Esophagus muscularis mucosa (tissue), 4 donors: Measurements from ENCODE around the gene HOXC10. TPM values are rescaled to one million over a fixed set of nuclear protein-coding genes. Genes with fewer than 3 reads are reported as not detected.
A peak's percentile ranks its signal among the peaks of the same experiment; 100 is the strongest.

Source experiments
- DNase-seq: peaks from one replicate; pipeline ENCODE4 v3.0.0-alpha.2; 2017; ENCODE audit errors: extremely low spot score
- H3K27ac ChIP-seq, 4 donors: fragments of 200-600 bp; sonication (generic); replicated peaks in 1 of 4; 1 replicate in 3 of 4; 2 replicates in 1 of 4; pipeline ENCODE4 v1.5.1; 2016 to 2019; ENCODE audit warnings: mild to moderate bottlenecking in 1 of 4
- H3K27me3 ChIP-seq, 4 donors: fragments of 200-600 bp; sonication (generic); one replicate each; pipeline versions ENCODE4 v1.5.1 to v1.6.0; 2016 to 2019
- H3K36me3 ChIP-seq, 4 donors: fragments of 200-600 bp; sonication (generic); one replicate each; pipeline ENCODE4 v1.5.1; 2016 to 2019
- H3K4me1 ChIP-seq, 4 donors: fragments of 200-600 bp; sonication (generic); one replicate each; pipeline ENCODE4 v1.5.1; 2016 to 2019
- H3K4me3 ChIP-seq, 4 donors: fragments of 200-600 bp; sonication (generic); 1 replicate in 2 of 4; 2 replicates in 2 of 4; pipeline ENCODE4 v1.5.1; 2016 to 2019; ENCODE audit warnings: mild to moderate bottlenecking in 4 of 4, moderate library complexity in 1 of 4
- H3K9me3 ChIP-seq, 4 donors: fragments of 200-600 bp; sonication (generic); 1 replicate in 3 of 4; 2 replicates in 1 of 4; pipeline ENCODE4 v1.5.1; 2016 to 2019
- CTCF ChIP-seq, 3 experiments: fragments of 200-600 bp in 2 of 3; fragments of 450-650 bp in 1 of 3; sonication (generic) in 2 of 3; IDR thresholded peaks; one replicate each; pipeline ENCODE4 v1.5.1; 2017 to 2019; ENCODE audit warnings: antibody characterized with exemption in 3 of 3, mild to moderate bottlenecking in 2 of 3, moderate library complexity in 1 of 3
- EP300 ChIP-seq: sonication (generic); formaldehyde crosslinking; IDR thresholded peaks from one replicate; pipeline ENCODE4 v1.6.1; 2017; ENCODE audit warnings: antibody characterized with exemption
- POLR2A ChIP-seq: fragments of 450-650 bp; IDR thresholded peaks from one replicate; pipeline ENCODE4 v1.6.1; 2017; ENCODE audit warnings: antibody characterized with exemption, moderate library complexity, mild to moderate bottlenecking, low read depth
- POLR2AphosphoS5 ChIP-seq, 2 donors: sonication (generic); formaldehyde crosslinking; IDR thresholded peaks; one replicate each; pipeline ENCODE4 v1.6.1; 2017; ENCODE audit warnings: antibody characterized with exemption in 2 of 2
- WGBS: methylation state at CpG from one replicate; pipeline ENCODE4 v1.1.5; 2018; 5-methylcytosine and 5-hydroxymethylcytosine counted together
- intact Hi-C: fragments of 100-400 bp; cut with DNase I; formaldehyde crosslinking; loops from one replicate; pipeline ENCODE4 v1.15.1; 2023
- total RNA-seq, 4 donors: library from RNA; depleted of rRNA; stranded (reverse); fragments of >200 nt; gene quantifications; one replicate each; pipeline versions ENCODE4 v1.1.0 to v1.2.1, GENCODE V29; 2016

The HOXC10 gene
- total RNA-seq, 4 donors from 2014 or later = not detected

- Histone ChIP-seq H3K4me1 (peaks cover 19 to 37% (median 28%) of the 10 kb centered on the region in 4 donors), H3K36me3 (no peaks in the 10 kb centered on the region), H3K27me3 (peaks cover 20 to 100% (median 97%) of the 10 kb centered on the region in 4 donors), H3K27ac (no peak overlapping the region), H3K4me3 (no peak overlapping the region), H3K9me3 (no peaks in the 10 kb centered on the region)
- DNase-seq = no peak
- TF ChIP-seq EP300 (no peak), POLR2A (no peak), POLR2AphosphoS5 (IDR thresholded peaks at IDR 0.05) (no peak), CTCF (IDR thresholded peaks at IDR 0.05) (no peak)
- intact Hi-C loops = no loop called here
- WGBS = 7% methylated on average over 5 of the region's 5 CpGs
These were observed 3.7 kb downstream of the HOXC10 start for GRCh38 chr12:53988541-53989226.

GRCh38 chr12:53989227-53990113, 4.5 kb downstream of the HOXC10 start:
- Histone ChIP-seq H3K27ac (no peak overlapping the region), H3K4me1 (peaks cover 25 to 37% (median 27%) of the 10 kb centered on the region in 4 donors), H3K9me3 (no peaks in the 10 kb centered on the region), H3K36me3 (no peaks in the 10 kb centered on the region), H3K27me3 (peaks cover 16 to 100% (median 97%) of the 10 kb centered on the region in 4 donors), H3K4me3 (no peak overlapping the region)
- intact Hi-C loops = no loop called here
- no peak for DNase-seq
- TF ChIP-seq CTCF (IDR thresholded peaks at IDR 0.05) (peak in 1 of 3 experiments; percentile 17), POLR2AphosphoS5 (IDR thresholded peaks at IDR 0.05) (no peak)
- WGBS = 6% methylated on average over 28 of the region's 28 CpGs

- intact Hi-C loops = no loop called here
- Histone ChIP-seq H3K4me1 (peaks cover 27 to 37% (median 28%) of the 10 kb centered on the region in 4 donors), H3K4me3 (no peak overlapping the region), H3K9me3 (no peaks in the 10 kb centered on the region), H3K27me3 (peaks cover 15 to 100% (median 97%) of the 10 kb centered on the region in 4 donors), H3K27ac (no peak overlapping the region), H3K36me3 (no peaks in the 10 kb centered on the region)
- no peak for DNase-seq
- 7% methylated on average over 20 of the region's 27 CpGs for WGBS
- TF ChIP-seq EP300 = no peak
- no peak for TF ChIP-seq CTCF (IDR thresholded peaks at IDR 0.05)
- TF ChIP-seq POLR2AphosphoS5 (IDR thresholded peaks at IDR 0.05) = no peak
- TF ChIP-seq POLR2A = no peak
These were observed 5.5 kb downstream of the HOXC10 start for GRCh38 chr12:53990311-53991076.

- TF ChIP-seq POLR2AphosphoS5 (IDR thresholded peaks at IDR 0.05) = no peak
- TF ChIP-seq EP300 = no peak
- no peak for TF ChIP-seq CTCF (IDR thresholded peaks at IDR 0.05)
- Histone ChIP-seq H3K27me3 (peaks cover 12 to 100% (median 97%) of the 10 kb centered on the region in 4 donors), H3K36me3 (no peaks in the 10 kb centered on the region), H3K4me3 (no peak overlapping the region), H3K27ac (no peak overlapping the region), H3K9me3 (no peaks in the 10 kb centered on the region), H3K4me1 (peaks cover 27 to 37% (median 28%) of the 10 kb centered on the region in 4 donors)
- 9% methylated on average over 4 of the region's 8 CpGs for WGBS
- intact Hi-C loops = no loop called here
- no peak for DNase-seq
These were observed 6.1 kb downstream of the HOXC10 start for GRCh38 chr12:53991077-53991460.
